GM12872 (cell line): ENCODE results near the gene PIK3R1.

Source experiments
- TF ChIP-seq, protein P1 (sequence below): IDR thresholded peaks from 3 replicates; pipeline ENCODE4 v1.5.1; 2011; ENCODE audit warnings: low read depth, mild to moderate bottlenecking, low read length, moderate library complexity; ENCODE audit not compliant: insufficient read depth

PIK3R1 gene

DNA sequence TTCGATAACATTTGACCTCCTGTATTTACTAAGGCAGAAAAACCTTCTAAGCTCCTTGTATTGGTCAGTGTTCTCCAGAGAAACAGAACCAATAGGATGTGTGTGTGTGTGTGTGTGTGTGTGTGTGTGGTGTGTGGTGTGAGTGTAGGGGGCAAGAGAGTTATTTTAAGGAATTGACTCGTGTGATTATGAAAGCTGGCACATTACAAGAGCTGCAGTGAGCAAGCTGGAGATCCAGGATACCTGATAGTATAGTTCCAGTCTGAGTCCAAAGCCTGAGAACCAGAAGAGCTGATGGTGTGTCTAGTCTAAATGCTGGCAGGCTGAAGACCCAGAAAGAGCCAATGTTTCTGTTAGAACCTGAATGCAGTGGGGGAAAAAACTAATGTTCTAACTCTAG, 21.2 kb upstream of the PIK3R1 start:
- TF ChIP-seq, protein P1, sequence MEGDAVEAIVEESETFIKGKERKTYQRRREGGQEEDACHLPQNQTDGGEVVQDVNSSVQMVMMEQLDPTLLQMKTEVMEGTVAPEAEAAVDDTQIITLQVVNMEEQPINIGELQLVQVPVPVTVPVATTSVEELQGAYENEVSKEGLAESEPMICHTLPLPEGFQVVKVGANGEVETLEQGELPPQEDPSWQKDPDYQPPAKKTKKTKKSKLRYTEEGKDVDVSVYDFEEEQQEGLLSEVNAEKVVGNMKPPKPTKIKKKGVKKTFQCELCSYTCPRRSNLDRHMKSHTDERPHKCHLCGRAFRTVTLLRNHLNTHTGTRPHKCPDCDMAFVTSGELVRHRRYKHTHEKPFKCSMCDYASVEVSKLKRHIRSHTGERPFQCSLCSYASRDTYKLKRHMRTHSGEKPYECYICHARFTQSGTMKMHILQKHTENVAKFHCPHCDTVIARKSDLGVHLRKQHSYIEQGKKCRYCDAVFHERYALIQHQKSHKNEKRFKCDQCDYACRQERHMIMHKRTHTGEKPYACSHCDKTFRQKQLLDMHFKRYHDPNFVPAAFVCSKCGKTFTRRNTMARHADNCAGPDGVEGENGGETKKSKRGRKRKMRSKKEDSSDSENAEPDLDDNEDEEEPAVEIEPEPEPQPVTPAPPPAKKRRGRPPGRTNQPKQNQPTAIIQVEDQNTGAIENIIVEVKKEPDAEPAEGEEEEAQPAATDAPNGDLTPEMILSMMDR, result no peak

DNA sequence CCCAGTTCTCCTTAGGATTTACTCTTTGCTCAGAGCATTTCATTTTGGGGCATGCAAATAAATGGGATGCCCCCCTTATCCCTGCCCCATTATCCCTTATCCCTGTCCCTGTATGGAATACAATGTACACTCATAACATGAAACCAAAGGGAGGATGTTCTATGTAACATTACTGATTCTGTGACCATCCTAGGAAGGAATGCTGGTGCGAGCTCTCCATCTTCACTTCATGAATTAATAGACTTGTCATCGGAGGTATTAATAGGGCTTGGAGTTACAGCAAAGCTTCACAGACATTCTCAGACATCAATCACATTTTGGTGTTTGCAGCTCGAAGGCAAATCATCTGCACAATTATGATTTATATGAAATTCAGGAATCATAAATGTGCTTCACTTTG, 20.4 kb upstream of the PIK3R1 start:
- TF ChIP-seq, protein P1, result no peak

DNA sequence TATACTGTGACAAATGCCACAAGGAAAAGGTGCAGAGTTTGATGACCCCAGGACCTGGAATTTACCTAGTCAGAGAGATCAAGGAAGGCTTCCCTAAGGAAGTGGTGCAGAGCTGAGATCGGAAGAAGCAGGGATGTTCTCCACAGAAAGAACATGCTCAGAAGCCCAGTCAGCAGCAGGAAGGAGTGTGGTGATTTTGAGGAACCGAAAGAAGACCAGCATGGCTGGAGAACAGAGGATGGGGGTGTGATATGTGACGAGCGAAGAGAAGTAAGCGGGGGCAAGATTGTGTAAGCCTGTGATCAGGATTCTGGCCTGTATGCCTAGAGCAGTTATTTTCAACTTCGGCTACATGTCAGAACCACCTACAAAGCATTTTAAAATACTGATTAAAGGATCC, 18.7 kb upstream of the PIK3R1 start:
- TF ChIP-seq, protein P1, result no peak

DNA sequence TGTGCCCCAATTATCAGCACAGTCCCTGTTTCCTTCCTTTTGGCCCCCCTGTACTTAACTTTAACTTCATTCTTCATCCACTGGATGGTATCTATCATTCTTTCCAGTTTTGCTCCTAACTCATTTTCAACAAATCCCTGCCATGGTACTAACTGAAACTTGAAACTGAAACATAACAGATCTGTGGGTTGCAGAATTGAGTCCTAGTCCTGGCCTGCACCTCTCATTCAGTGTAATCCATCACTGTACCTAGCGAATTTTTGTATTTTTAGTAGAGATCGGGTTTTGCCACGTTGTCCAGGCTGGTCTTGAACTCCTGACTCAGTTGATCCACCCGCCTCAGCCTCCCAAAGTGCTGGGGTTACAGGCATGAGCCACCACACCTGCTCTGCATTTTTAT, 15.3 kb upstream of the PIK3R1 start:
- TF ChIP-seq, protein P1, result no peak

DNA sequence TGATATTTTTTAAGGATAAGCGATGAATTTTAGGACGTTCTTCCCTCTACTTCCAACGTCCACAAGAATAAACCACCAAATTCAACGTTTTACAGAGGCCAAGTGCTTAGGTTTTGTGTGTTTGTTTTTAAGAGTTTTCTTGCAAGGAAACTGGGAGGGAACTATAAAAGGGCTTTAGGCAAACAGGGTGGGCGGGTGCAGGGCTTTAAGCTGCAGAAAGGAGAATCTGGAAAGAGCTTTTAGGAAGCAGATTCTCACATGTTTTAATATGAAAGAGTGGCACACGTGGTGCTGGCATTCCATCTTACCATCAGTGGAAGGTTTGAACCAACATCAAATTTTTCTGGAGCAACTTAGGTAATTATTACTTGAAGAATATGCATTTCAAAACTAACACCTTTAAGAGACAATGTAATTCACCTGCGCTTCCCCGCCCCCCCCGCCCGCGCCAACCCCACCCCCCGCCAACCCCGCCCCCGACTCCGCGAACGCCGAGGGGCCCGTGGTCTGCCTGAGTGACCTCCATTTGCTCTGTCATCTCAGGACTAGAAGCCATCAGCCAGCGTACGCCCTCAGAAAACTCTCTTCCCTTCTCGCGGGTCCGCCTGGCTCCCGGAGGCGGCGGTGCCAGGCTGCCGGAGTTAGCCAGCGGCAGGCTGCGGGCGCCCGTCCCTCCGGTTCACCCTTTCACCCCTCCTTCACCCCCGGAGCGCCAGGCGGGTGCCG, 911 bp upstream of the PIK3R1 start:
- TF ChIP-seq, protein P1, result no peak; the same call in 2 of the 3 replicates

DNA sequence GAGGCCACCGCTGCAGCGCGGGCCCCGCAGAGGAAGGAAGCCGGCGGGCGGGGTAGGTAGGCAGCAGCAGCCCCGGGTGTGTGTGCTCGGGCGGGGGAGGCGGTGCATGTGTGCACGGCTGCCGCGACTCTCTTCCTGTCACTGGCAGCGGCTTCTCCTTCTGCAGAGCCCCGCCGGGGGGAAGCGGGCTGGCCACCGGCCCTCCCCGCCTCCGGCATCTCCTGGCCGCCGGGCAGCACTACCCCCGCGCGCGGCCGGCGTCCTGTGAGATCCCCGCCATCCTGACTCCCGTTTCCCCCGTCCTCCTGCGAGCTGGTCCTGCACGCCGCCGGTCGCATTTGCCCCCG, 315 bp downstream of the PIK3R1 start:
- TF ChIP-seq, protein P1, result no peak

DNA sequence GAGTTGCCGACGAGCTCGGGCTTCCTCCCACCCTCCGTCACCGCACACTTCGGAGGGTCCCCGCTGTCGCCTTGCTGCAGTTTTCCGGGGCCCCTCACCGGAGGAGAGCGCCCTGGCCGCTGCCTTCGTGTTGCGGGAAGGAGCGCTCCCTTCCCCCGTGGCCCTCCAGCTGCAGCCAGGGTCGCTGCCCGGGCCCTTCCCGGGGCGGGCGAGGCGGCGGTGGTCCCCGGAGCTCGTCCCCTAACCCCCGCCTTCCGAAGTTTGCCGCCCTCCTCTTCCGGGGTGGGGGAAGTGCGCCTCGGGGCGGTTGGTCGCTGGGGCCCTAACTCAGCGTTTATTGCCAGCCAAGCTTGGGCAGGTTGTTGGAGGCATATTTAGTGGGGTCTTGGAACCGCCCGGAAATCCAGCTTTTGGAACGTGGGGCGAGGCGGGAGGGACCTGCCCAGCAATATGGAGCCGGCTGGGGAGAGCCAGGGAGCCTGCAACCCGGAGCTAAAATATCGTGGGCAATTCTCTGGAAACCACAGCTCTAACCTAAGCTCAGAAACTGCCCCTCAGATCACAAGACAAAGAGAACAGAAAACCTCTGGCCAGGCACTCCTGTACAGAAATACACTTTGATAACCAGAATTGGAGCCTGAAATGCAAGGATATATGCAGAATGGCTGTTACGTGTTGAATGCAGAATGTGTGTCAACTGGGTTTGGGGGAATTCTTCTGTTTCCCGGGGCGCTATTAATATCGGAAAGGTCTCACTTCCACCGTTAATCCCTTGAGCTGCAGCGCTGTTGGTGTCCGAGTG, 890 bp downstream of the PIK3R1 start:
- TF ChIP-seq, protein P1, result no peak
